Measurements from ENCODE around the gene ALDH1B1.

DNA sequence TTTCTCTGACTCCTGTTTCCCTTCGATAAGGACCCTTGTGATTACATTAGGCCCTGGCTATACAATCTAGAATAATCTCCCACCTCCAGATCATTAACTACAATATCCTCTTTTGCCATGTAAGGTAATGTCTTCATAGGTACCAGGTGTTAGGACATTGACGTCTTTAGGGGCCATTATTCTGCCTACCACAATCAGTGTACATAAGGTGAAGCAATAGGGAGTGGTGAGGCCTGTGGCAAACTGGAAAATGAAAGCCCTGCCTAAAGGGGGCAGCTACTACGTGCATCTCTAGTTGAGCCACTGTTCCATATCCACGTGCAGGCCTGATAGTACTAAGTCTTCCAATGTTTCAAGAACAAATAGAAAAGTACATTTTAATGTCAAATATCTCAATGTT, 4.8 kb upstream of the ALDH1B1 start:
- TF ChIP-seq, protein P1, sequence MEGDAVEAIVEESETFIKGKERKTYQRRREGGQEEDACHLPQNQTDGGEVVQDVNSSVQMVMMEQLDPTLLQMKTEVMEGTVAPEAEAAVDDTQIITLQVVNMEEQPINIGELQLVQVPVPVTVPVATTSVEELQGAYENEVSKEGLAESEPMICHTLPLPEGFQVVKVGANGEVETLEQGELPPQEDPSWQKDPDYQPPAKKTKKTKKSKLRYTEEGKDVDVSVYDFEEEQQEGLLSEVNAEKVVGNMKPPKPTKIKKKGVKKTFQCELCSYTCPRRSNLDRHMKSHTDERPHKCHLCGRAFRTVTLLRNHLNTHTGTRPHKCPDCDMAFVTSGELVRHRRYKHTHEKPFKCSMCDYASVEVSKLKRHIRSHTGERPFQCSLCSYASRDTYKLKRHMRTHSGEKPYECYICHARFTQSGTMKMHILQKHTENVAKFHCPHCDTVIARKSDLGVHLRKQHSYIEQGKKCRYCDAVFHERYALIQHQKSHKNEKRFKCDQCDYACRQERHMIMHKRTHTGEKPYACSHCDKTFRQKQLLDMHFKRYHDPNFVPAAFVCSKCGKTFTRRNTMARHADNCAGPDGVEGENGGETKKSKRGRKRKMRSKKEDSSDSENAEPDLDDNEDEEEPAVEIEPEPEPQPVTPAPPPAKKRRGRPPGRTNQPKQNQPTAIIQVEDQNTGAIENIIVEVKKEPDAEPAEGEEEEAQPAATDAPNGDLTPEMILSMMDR (conservative IDR thresholded peaks at IDR 0.05 in 1 of 2, IDR thresholded peaks at IDR 0.05 in 1 of 2; ENCODE audit: low read depth in 1 of 2, low read length in 2 of 2): no peak
- no peak for TF ChIP-seq EZH2 (IDR thresholded peaks at IDR 0.05; ENCODE audit: low read length, missing control alignments)

All from fibroblast of lung (primary cell).